OCI-M2 (cell line): ENCODE data around the gene TAOK2.
"Not testable (repeated sequence)": the region's sequence is repeated elsewhere in the genome, so short reads cannot be mapped to it uniquely, and the experiment has no call there.

ENCODE experiments used
- DNase-seq: peaks from one replicate; lab custom pipeline; 2025; ENCODE audit not compliant: unreplicated experiment; lab: John Stamatoyannopoulos, UW

Gene TAOK2

DNA sequence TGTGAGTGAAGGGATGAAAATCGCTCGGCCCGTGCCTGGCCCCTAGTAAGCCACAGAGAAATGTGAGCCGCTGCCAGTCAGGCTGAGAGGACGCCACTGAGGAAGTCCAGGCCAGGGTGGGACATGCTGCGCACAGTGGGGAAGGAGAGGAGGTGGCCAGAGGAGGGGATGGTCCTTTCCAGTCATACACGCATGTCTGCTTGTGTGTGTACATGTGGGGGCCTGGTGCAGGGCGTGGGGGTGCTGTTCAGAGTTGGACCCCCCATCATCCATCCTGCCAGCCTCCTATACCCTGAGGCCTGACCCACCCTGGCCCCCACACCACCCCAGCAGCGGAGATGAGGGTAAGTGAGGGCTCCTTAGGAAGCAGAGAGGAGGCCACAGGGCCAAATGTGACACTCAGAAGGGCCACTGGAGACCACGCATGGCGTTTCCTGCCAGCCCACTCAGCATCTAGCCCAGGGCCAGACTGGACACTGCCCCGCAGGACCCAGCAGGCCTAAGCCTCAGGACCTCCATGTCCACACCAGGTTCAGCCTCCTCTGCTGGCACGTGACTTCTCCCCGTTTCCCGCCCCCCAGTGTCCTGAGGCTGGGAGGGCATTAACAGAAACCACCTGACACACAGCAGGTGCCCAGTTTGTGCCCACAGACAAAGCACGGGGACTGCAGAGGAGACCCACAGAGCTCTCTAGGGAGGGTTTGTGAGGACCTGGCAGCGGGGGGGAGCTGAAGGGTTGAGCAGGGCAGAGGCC, 30.2 kb downstream of the TAOK2 start:
- DNase-seq = no peak

DNA sequence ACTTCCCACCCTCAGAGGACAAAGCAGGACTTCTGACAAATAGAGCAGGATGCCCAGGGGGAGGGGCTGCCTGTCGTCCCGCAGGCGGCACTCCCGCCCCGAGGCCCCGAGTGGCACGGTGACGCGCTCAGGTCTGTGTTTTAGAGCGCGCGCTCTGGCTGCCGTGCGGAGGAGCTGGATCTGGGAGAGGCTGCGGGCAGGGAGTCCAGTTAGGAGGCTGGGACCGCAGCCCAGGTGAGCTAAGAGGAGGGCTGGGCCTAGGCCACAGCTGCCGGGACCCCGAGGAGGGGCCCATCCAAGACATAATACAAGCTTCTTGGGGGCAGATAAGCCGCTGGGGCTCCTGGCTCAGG, 30.7 kb downstream of the TAOK2 start:
- DNase-seq = no peak

DNA sequence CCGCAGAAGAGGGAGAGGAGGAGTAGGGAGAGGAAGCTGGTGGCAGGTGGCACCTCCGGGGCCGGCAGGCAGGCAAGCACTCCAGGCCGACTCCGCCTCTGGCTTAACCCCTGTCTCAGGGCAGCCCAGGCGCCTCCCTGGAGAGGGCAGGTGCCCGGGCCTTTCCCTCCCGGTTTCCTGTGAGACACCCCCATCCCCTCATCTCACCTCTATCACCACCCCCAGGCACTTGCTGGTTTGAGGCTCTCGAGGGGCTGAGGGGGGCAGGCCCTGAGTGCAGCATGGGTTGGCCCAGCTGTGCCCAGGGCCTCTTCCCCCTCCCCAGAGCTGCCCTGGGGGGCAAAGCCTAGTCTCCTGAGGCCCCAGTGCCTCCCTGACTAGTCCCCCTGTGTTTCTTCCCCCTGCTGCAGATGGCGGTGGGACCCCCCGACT, 31.2 kb downstream of the TAOK2 start:
- no peak for DNase-seq

DNA sequence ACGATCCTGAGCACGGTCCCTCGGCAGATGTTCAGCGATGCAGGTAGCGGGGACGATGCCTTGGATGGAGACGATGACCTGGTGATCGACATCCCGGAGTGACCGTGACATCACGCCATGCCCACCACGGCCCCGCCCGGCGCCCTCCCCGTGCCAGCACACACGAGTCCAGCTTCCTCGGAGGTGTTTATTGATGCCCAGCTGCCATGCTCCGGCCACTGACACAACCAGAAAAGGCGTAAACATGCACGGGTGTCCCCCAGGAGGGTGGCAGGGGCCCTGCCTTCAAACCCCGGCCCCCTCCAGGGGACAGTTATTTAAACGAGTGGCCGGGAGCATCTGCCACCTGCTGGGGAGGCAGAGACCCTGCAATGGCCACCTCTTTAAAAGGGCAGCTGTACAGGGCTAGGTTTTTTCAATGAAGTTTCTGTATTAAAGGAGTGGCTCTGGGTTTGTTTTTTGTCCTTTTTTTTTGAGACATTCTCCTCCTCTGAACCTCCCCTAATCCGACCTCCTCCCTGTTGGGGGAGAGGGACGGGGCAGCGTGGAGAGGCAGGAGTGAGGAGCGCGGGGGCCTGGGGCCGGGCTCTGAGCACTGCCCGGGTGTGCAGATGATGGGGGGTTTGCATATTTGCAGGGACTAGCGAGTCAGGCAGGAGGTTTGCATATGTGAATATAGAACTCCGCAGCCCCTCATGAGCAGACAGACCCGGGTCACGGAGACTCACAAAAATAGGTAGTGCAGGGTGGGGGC, 31.9 kb downstream of the TAOK2 start:
- DNase-seq = no peak

DNA sequence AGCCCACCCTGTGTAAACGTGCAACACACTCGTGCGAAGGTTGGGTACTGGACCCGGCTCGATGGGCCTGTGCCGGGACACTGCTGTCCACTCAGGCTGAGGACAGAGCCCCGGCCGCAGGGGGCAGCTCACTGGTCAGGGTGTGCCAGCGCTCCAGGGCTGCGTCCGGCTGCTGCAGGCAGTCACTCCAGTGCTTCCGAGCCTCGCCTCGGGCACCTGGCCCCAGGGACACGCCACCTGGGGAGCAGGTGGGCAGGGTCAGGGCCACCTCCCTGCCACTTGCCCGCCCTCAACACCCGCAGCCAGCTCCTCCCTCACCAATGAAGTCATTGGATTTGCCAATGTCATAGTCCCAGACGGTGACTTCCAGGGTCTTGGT, 32.4 kb downstream of the TAOK2 start:
- DNase-seq = no peak

DNA sequence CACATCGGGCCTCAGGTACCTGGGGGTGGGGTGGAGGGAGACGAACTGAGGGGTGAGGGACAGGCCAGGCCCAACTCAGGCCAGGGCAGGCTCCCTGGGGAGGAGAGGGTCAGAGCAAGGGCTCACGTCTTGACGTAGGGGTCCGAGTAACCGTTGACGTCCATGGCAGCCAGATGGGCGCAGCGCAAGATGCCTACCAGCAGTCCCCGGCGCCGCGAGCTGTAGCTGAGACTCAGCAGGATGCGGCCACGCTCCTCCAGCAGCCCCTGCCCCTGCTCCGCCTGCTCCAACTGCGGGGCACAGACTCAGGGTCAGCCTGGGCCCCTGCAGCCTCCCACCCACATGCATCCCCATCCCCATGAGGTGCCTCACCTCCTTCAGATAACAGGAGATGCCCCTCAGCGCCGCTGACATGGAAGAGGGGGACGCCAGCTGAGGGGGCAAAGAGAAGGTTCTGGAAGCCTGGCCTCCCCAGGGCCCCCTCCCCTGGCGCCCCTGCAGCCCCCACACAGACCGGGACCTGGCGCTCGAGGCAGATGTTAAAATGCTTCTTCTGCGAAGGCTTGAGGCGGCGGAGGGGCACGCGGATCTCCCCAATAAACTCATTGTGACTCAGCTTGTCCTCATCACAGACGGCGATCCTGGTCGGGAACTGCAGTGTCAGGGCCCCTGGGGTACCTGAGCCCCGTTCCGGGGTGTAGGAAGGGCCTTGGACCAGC, 33.1 kb downstream of the TAOK2 start:
- no peak for DNase-seq

DNA sequence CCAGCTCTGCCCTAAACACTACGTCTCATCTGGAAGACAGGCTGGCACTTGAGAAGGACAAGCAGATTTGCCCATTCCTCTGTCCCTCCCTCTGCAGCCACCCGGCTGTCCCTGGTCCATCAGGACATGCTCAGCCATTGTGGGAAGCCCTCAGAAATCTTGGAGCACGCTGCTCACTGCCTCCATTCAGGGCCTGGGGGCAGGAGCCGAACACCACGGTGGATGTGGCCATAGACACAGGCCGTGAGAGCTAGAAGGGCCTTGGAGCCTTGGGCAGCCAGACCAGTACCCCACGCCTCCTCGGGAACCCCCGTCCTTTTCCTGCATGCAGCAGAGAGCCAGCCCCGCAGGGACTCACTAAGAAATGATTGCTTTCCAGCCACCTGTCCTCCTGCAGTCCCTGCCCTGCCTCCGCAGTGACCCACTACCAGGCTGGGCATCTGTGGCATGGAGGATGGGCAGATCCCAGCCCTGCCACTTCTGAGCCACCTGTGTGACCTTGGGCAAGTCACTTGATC, 33.8 kb downstream of the TAOK2 start:
- no peak for DNase-seq

DNA sequence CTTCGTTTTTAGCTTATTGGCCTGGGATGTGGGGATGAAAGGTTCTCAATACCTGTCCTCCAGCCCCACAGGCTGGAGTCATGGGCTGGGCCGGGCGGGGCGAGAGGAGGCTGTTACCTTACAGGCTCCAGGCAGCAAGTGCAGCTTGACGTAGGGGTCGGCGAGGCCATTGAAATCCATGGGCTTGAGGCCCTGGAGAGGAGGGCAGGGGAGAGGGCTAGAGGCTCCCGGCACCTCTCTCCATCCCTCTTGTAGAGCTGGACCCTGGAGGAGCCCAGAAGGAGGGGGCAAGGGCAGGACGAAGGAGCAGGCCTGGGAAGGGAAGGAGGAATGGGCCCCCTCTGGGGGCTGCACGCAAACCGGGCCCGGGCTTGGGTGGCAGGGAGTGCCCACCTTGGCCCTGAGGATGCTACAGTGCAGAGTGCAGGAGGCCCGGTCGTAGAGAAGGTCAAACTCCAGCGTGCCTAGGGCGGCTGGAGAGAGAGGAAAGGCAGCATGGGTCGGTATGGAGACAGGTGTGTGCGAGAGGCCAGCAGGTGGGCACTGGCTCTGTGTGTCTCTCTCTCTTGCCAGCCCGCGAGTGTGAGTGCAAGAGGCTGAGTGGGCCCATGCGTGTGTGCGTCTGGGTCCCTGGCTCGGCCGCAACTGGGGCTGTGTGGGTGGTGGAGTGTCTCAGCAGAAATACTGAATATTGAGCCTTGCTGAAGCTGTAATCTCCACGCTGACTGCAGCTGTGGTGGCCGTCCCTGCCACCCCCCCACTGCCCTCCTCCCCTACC, 35.6 kb downstream of the TAOK2 start:
- no peak for DNase-seq

DNA sequence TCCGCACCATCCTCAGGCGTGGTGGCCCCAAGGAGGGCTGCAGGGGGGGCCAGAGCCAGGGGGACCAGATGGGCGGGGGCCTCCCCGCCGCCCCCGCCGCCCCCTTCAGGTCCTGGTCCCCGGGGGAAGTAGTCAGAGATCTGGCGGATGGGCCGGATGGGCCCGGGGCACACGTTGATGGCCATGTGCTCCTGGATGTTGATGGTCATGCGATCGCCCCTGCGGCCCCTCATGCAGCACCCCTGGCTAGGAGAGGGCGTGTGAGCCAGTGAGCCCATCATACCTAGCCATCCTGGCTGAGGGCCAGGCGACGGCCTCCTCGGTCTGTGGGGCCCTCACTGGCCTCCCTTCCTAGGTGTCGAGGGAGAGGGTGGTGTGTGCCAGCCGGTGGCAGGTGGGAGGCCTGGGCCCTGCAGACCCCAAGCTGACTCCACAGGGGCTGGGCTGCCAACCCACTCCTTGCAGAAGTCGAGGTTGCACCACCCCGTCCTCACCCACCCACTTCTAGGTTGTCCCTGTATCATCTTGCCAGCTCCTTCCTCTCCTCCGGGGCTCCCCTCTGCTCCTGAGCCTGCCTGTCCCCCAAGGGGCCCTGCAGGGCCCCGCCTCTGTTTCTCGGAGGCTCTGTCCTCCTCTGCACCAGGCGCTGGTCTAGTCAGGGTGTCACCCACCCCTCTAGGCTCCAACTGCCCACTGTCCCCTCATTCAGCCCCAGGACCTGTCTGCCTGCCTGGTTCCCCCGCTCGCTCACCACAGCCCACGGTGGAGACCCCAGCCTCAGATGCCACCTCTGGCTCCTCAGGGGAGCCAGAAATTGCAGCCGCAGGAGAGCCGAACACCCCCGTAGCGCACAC, 36.5 kb downstream of the TAOK2 start:
- no peak for DNase-seq

DNA sequence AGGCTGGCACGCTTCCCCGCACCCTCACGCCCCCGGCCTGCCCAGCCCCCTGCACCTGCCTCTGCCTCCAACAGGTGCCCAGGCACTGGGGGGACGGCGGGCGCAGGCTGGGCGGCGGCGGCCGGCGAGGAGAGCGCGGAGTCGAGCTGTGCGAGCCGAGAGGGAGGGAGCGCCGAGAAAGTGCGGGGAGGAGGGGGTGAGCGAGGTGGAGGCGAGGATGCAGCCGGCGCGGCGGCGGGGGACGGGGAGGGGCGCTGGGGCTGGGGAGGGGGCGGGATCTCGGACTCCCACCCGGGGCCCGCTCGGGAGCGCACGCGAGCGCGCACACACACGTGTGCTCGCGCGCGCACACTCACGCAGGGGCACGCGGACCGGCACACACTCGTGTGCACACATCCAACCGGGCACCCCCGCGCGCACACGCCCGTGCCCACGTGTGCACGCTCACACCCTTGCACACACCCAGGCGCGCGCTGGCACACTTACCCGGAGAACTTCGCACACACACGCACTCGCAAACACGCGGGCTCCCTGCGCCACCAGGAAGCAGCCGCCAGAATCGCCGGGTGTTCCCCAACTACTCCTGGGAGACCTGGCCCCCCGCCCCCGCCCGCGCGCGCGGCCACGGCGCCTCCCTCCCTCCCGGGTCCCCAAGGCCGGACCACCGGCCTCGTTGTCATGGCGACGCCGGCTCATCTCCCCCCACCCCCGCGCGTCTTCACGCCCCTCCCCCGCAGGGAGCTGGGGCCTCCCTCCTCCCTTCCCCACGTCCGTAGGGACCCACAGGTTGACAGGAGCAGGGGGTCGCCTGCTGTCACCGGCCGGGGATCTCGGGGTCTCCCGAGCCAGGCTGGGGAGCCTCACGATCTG, 37.4 kb downstream of the TAOK2 start, which contains the start of gene DOC2A:
TSS of gene DOC2A (minus strand) at position 184 of the 870 bp plus-strand sequence. CDS start 805 bp downstream, outside the sequence.
- no peak for DNase-seq

DNA sequence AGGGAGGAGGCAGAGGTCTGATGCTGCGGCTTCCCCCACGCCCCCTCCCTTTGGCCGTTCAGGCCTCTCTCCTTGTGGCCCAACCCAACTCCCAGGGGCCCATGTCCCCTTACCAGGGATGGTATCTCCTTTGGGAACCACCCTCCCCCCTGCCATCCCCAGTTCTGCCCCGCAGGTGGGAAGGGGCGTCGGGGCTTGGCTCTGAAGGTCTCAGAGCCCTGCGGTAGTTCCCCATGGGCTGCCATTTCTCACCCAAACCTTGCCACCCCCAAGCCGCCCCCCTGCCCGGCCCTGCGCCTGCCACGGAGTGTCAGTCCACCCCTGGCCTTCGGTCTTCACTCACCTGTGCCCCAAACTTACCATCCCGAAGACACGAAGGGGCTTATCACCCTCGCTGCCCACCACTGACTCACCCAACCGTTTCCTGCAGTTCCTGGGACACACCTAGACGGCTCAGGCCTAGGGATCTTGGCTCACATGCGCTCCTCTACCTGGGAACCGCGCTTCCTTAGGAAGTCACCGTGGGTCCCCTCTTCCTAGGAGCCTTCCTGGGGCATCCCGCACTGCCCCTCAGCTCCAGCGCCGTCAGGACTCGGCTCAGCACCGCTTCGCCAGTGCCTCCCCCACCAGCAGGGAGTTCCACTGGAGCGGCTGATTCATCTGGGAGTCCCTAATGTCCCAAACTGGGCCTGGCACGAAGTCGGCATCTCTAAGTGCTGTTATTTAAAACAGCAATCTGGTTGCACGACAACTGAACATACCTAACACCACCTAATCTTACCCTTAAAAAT, 38.2 kb downstream of the TAOK2 start:
- no peak for DNase-seq

DNA sequence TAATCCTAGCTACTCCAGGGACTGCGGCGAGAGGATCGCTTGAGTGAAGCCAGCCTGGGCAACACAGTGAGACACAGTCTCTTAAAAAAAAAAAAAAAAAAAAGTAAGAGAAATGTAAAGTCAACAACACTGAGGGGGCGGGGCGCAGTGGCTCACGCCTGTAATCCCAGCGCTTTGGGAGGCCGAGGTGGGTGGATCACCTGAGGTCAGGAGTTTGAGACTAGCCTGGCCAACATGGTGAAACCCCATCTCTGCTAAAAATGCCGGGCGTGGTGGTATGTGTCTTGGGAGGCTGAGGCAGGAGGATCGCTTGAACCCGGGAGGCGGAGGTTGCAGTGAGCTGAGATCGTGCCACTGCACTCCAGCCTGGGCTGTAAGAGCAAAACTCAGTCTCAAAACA, 38.9 kb downstream of the TAOK2 start:
- DNase-seq = not testable (repeated sequence)

DNA sequence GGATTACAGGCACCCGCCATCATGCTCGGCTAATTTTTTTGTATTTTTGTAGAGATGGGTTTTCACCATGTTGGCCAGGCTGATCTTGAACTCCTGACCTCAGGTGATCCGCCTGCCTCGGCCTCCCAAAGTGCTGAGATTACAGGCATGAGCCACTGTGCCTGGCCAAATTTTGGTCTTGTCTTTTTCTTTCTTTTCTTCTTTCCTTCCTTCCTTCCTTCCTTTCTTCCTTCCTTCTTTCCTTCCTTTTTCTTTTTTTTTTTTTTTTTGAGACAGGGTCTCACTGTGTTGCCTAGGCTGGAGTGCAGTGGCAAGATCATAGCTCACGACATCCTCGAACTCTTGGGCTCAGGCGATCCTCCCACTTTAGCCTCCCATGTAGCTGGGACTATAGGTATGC, 41.8 kb downstream of the TAOK2 start:
- DNase-seq = not testable (repeated sequence)

DNA sequence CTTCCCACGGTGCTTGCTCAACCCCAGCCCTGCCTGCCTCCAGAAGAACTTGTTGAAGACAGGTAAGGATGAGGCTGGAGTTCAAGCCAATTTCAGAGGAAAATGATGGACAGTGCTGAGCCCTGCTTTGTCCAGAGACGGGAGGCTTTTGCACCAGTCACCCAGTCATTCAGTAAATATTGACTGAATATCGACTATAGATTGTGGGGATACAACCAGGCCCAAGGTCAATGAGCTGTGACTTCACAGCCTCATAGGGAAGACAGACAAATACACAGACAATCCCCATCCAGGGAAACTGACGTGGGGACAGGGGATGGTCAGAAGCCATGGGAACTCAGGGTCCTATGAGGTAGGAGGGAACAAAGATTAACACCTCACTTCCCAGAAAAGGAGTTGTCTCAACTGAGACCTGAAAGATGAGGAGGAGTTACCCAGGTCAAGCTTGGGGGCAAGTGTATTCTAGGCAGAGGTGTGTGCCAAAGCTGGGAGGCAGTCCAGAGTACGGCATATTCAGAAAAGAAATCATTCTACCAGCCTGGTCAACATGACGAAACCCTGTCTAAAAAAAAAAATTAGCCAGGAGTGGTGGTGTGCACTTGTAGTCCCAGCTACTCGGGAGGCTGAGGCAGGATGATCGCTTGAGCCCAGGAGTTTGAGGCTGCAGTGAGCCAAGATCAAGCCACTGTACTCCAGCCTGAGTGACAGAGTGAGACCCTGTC, 43.0 kb downstream of the TAOK2 start:
- DNase-seq = no peak

DNA sequence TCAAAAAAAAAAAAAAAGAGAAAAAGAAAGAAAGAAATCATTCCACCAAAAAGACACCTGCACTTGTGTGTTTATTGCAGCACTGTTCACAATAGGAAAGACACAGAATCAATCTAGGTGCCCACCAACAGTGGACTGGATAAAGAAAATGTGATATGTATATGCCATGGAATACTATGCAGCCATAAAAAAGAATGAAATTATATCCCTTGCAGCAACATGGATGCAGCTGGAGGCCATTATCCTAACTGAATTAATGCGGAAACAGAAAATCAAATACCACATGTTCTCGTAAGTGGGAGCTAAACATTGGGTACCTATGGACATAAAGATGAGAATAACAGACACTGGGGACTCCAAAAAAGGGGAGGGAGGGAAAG, 43.6 kb downstream of the TAOK2 start:
- no peak for DNase-seq

DNA sequence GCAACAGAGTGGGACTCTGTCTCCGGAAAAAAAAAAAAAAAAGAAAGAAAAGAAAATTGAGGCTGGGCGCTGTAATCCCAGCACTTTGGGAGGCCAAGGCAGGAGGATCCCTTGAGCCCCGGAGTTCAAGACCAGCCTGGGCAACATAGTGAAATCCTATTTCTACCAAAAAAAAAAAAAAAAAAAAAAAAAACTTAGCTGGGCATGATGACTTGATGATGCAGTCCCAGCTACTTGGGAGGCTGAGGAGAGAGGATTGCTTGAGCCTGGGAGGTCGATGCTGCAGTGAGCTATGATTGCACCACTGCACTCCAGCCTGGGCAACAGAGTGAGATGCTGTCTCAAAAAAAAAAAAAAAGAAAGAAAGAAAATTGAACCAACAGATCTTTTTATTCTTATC, 44.3 kb downstream of the TAOK2 start:
- not testable (repeated sequence) for DNase-seq

DNA sequence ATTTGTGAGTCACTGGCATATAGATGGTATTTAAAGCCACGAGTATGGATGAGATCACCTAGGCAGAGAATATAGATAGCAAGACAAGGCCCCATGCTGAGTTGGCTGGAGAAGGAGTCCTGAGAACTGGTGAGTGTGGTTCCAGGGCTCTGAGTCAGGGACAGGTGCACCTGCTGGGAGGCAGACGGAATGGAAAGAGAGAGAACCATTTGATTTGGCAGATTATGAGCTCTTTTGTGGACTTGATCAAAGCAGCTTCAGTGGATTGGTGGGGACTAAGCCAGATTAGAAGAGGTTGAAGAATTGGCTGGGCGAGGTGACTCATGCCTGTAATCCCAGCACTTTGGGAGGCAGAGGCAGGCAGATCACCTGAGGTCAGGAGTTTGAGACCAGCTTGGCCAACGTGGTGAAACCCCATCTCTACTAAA, 45.1 kb downstream of the TAOK2 start:
- no peak for DNase-seq

DNA sequence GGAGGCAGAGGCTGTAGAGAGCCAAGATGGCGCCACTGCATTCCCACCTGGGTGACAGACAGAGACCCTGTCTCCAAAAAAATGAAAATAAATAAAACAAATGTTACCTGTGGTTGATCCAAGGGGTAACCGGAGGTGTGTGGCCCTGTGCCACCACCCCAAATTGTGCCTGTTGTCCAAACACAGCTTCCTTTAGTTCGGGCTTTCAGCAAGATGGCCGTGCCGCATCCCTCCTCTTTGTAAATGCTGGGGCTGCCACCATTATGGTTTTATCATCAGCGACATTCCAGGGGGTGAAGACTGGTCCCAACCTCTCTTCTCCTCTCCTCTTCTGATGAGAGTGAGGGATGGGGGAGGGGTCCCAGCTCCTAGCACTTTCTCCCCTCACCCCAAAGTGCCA, 49.2 kb downstream of the TAOK2 start, which contains the start of gene C16orf92:
TSS of gene C16orf92 (plus strand) at position 312 of the 400 bp plus-strand sequence. CDS start 143 bp downstream, outside the sequence.
- DNase-seq = no peak
